ENCODE results near the gene SPDYE2B.
"Not testable (repeated sequence)": the region's sequence is repeated elsewhere in the genome, so short reads cannot be mapped to it uniquely, and the experiment has no call there.

GRCh38 chr7:102610441-102610840, 39.7 kb upstream of the SPDYE2B start:
- TF ChIP-seq POLR2AphosphoS5 (IDR thresholded peaks at IDR 0.05; ENCODE audit: insufficient read depth, low read depth, low read length); POLR2A (IDR thresholded peaks at IDR 0.05; ENCODE audit: low read depth, low read length); EZH2 (IDR thresholded peaks at IDR 0.05; ENCODE audit: borderline replicate concordance, low read depth, low read length, severe bottlenecking); MYC (IDR thresholded peaks at IDR 0.05; ENCODE audit: low read depth, low read length); JUN (IDR thresholded peaks at IDR 0.05; ENCODE audit: borderline replicate concordance, insufficient read depth, insufficient read length, low read depth); FOS (IDR thresholded peaks at IDR 0.05; ENCODE audit: borderline replicate concordance, insufficient read depth, low read length): not testable (repeated sequence)
- TF ChIP-seq, protein P1, sequence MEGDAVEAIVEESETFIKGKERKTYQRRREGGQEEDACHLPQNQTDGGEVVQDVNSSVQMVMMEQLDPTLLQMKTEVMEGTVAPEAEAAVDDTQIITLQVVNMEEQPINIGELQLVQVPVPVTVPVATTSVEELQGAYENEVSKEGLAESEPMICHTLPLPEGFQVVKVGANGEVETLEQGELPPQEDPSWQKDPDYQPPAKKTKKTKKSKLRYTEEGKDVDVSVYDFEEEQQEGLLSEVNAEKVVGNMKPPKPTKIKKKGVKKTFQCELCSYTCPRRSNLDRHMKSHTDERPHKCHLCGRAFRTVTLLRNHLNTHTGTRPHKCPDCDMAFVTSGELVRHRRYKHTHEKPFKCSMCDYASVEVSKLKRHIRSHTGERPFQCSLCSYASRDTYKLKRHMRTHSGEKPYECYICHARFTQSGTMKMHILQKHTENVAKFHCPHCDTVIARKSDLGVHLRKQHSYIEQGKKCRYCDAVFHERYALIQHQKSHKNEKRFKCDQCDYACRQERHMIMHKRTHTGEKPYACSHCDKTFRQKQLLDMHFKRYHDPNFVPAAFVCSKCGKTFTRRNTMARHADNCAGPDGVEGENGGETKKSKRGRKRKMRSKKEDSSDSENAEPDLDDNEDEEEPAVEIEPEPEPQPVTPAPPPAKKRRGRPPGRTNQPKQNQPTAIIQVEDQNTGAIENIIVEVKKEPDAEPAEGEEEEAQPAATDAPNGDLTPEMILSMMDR (IDR thresholded peaks at IDR 0.05; ENCODE audit: extremely low read depth in 1 of 2, insufficient read depth in 1 of 2, low read depth in 1 of 2, low read length in 2 of 2), result not testable (repeated sequence)
- TF ChIP-seq, protein P2, sequence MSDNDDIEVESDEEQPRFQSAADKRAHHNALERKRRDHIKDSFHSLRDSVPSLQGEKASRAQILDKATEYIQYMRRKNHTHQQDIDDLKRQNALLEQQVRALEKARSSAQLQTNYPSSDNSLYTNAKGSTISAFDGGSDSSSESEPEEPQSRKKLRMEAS (IDR thresholded peaks at IDR 0.05; ENCODE audit: insufficient read depth, insufficient read length), result not testable (repeated sequence)

Measured in endothelial cell of umbilical vein (primary cell).